ENCODE data around the gene OTOP2.

GRCh38 chr17:74888469-74888868 is 35.6 kb upstream of the OTOP2 start:
- no peak for TF ChIP-seq CTCF (IDR thresholded peaks at IDR 0.05)
- TF ChIP-seq POLR2A (IDR thresholded peaks at IDR 0.05) = no peak
